Left cardiac atrium (tissue), 4 donors: Measurements from ENCODE around the gene LSP1. TPM values are rescaled to one million over a fixed set of nuclear protein-coding genes. Genes with fewer than 3 reads are reported as not detected.
A peak's percentile ranks its signal among the peaks of the same experiment; 100 is the strongest.

Experiments
- ATAC-seq, 2 donors: fragments of 200-7000 bp; cut with Tn5 transposase; one replicate each; pipeline ENCODE4 v1.9.1; 2020; ENCODE audit warnings: mild to moderate bottlenecking in 2 of 2, moderate library complexity in 2 of 2
- DNase-seq: peaks from one replicate; pipeline ENCODE4 v3.0.0-alpha.2; 2020
- intact Hi-C, 2 donors: fragments of 100-400 bp; cut with DNase I; formaldehyde crosslinking; loops; one replicate each; pipeline versions ENCODE4 v1.14.1 to v1.15.1; 2022 to 2023
- total RNA-seq, 2 donors: library from RNA; stranded (reverse); fragmentation: NEBNext Ultra II Directional; extraction: Animal tissue kit (Norgen Biotek cat#: 25700); gene quantifications; one replicate each; pipeline ENCODE4 v1.2.1, GENCODE V29; 2021
- donor health status: DM: no; HTN: yes; CAD: no.
- donor health status: DM: no; HTN: yes; CAD: no; lungs with severe emphysema.
- donor health status: DM: yes; HTN: yes; CAD: no.
- donor health status: Dilated cardiomyopathy.

LSP1 gene
- total RNA-seq, 2 donors from 2014 or later = 24.9 to 31.2 TPM

DNA sequence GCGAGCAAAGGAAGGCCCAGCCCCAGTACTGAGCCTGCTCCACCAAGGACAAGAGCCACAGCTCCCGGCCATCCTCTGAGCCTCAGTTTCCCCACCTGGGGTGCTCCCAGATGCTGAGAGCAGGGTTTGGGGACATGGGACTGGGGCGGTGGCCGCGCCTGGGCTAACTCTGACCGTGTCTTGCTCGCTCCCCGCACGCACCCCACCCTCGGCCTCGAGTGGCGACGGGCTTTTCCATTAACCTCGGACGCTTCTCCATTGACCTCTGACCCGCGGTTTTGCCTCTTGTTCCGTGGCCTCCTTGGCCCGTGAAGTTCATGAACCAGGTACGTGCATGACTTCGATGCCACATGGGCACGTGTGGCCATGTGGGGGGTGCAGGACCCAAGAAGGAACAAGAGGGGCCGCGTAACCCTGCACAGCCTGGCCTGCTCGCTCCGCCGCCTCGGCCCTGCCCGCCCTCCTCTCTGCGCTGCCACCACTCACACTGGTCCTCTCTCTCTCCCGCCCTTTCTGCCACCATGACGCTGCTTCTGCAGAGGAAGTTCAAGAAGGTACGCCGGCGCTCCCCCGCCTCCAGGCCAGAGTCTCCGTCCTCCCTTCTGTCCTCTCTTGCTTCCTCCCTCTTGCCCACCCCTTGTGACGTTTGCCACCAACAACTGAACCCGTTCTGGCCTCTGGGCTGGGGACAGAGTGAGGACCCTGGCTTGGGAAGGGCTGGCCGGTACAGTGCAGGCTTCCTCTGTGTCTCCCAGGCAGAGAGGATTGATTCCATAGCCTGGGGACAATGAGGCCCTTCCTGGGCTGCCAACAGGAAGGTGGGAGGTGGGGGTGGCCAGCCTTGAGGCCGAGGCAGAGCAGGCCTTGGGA, 73.5 kb downstream of the LSP1 start:
- DNase-seq (no peak), ATAC-seq (no peak)
- intact Hi-C loops = no loop called here

- DNase-seq (no peak), ATAC-seq (peak; percentile 23 to 25)
- intact Hi-C loops = no loop called here
Measured at GRCh38 chr11:1927026-1927847, 74.4 kb downstream of the LSP1 start.

- intact Hi-C loops = no loop called here
- peak; percentile 2 to 6 for ATAC-seq
- DNase-seq = no peak
Measured at GRCh38 chr11:1927848-1928469, 75.1 kb downstream of the LSP1 start.

GRCh38 chr11:1928470-1928890, 75.6 kb downstream of the LSP1 start:
- ATAC-seq (no peak), DNase-seq (no peak)
- intact Hi-C loops = no loop called here

DNA sequence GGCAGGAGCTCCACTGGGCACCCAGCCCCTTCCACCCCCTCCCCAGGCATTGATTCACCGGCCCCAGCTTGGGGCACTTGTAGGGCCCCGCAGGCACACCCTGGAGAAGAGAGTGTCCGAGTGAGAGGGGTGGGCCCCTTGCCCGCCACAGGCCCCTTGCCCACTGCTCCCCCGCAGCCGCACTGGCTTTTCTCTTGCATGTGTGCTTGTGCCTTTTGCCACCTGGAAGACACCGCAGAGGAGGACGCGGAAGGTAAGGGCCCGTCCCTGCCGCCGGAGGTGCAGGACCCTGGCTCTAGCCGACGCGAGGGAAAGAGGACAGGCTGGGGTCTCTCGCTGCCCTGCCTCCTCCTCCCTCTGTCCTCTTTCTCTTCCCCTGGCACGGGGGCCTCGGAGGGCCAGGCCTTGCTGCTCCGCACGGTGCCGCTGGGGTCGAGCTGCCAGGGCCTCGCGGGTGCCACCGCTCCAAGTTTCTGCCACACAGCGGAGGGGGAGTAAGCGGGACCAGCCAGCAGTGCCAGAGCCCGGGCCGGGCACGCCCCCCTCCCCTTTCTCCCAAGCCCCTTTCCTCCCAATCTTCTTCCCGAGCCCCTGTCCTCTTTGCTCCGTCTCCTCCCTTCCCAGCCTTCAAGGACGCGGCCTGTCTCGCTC, 76.1 kb downstream of the LSP1 start:
- DNase-seq = no peak
- ATAC-seq = no peak
- intact Hi-C loops = no loop called here

- intact Hi-C loops = no loop called here
- ATAC-seq (no peak), DNase-seq (no peak)
Measured at GRCh38 chr11:1929621-1930461, 77.0 kb downstream of the LSP1 start.

DNA sequence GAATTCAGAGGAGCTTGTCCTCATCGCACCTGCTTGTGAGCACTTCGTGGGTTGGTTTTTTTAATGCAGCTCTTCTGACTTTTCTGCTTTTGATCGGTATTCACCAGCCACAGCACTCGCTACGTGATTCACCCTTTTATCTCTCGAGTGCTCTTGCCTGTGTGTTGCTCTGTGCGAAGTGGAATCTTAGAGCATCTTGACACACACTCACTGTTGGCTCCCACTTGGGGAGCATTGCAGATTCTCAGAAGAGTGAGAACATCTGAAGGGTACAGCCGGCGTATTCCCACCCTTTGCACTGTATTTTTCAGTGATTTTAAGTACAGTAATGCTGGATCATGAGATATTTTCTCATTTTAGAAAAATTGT, 77.6 kb downstream of the LSP1 start:
- no peak for ATAC-seq
- intact Hi-C loops = no loop called here
- no peak for DNase-seq

DNA sequence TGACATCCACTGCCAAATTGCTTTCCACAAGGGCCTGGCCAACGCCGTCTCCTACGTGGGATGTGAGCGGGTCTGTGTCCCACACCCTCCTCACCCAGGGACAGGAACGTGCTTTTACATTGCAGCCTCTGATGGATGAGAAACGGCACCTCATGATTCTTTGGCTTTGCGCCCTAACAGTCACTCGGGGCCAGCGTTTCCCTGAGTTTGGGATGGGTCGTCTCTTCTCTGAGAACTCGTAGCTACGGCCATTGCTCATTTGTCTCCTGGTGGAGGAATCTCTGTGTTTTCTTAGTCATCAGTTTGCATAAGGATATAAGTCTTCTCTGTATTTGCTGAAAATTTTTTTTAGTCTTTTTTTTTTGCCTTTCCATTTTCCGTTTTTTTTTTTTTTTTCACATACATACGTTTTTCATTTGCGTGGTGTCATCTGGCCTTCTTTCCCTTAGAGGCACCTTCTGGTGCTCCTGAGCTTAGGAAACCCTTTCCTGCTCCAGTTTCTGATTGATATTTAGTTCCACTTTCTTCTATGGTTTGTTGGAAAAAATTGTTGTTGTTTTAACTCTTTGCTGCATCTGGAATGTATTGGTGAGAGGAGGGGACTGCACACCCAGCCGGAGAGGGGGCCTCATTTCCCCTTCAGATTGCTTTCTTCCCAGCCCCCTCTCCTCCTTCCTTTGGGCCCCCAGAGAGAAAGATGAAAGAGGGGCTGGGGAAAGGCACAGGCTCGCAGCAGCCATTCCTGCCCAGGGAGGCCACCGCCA, 78.6 kb downstream of the LSP1 start:
- DNase-seq (peak; percentile 56), ATAC-seq (peak; percentile 19 to 61)
- intact Hi-C loops = no loop called here

- DNase-seq = no peak
- intact Hi-C loops = no loop called here
- ATAC-seq = no peak
Measured at GRCh38 chr11:1932105-1932480, 79.2 kb downstream of the LSP1 start.

DNA sequence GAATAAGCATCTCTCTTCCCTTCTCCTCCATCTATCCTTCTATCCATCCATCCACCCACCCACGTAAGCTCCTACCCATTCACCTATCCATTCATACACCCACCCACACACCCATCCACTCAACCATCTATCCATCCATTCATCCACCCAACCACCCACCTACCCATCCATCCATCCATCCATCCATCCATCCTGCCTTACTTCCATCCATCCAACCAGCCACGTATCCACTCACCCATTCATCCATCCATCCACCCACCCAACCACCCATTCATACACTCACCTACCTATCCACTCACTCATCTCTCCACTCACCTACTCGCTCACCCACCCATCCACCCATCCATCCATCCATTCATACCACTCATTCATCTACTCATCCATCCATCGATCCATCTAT, 79.8 kb downstream of the LSP1 start:
- no peak for ATAC-seq
- no peak for DNase-seq
- intact Hi-C loops = no loop called here

GRCh38 chr11:1933416-1934334, 80.8 kb downstream of the LSP1 start:
- intact Hi-C loops = no loop called here
- no peak for ATAC-seq
- DNase-seq = no peak

- intact Hi-C loops = no loop called here
- no peak for ATAC-seq
- DNase-seq = no peak
Measured at GRCh38 chr11:1934335-1935155, 81.7 kb downstream of the LSP1 start.

- DNase-seq = no peak
- ATAC-seq = no peak
- intact Hi-C loops = loop anchor here in 1 of 2 donors (2.0 kb wide), 1 partner anchor 21 kb away; no protein-coding TSS in a partner anchor
Measured at GRCh38 chr11:1935156-1936071, 82.5 kb downstream of the LSP1 start.

DNA sequence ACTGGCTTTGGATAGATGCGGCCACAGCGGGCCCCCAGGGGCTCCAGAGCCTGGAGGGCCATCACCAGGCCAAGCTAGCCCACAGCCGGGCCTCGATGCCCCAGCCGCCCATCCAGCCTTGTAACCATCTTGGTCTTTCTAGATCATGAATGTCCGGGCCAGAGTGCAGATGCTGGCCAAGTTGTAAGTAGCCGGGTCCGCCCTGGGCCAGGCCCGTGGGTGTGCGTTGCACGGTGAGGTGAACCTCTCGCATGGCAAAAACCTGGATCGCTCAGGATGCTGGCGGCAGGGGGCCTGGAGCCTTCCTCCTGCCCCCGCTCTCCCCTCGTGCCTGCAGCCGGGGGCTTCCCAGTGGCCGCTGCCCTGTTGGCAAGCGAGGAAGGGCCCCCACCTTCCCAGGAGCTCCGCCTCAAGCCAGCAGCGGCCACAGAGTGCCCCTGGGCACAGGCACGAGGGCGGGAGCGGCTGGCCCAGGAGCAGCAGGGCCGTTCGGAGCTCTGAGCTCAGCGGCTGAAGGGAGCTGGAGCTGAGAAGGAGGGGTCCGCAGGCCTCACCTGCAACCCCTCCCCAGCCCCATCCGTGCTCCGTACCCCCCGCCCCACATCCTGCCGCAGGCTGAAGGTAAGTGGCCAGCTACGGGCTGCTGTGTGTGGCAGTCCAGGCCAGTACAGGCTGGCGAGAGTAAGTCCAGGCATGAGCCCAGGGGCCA, 83.3 kb downstream of the LSP1 start:
- intact Hi-C loops = loop anchor here in 1 of 2 donors (2.0 kb wide), 1 partner anchor 21 kb away; no protein-coding TSS in a partner anchor
- no peak for ATAC-seq

More for the DNA sequence above, 83.3 kb downstream of the LSP1 start:
- DNase-seq = no peak
